Naive B cell (primary cell): ENCODE results near the gene SLC18A2. TPM values are rescaled to one million over a fixed set of nuclear protein-coding genes. Genes with fewer than 3 reads are reported as not detected.
"Not testable (repeated sequence)": the region's sequence is repeated elsewhere in the genome, so short reads cannot be mapped to it uniquely, and the experiment has no call there.

Source experiments
- ATAC-seq, 2 donors: fragments of 150-1000 bp; cut with Tn5 transposase; 2 replicates each; pipeline ENCODE4 v1.10.0; 2021; ENCODE audit warnings: low read depth in 2 of 2, mild to moderate bottlenecking in 2 of 2, moderate library complexity in 2 of 2
- DNase-seq: peaks from one replicate; pipeline ENCODE4 v3.0.0; 2022
- H3K27ac Mint-ChIP-seq, 6 donors: one replicate each; pipeline ENCODE4 v1.8.0; 2020 to 2022; ENCODE audit warnings: mild to moderate bottlenecking in 6 of 6, mixed read lengths in 6 of 6, moderate library complexity in 5 of 6, inconsistent platforms in 2 of 6
- H3K27me3 Mint-ChIP-seq, 3 donors: one replicate each; pipeline ENCODE4 v1.8.0; 2021 to 2022; ENCODE audit warnings: mixed read lengths in 3 of 3, mild to moderate bottlenecking in 1 of 3
- H3K36me3 Mint-ChIP-seq, 2 donors: one replicate each; pipeline ENCODE4 v1.8.0; 2020 to 2022; ENCODE audit warnings: mixed read lengths in 2 of 2, inconsistent platforms in 1 of 2, mild to moderate bottlenecking in 1 of 2
- H3K4me1 Mint-ChIP-seq, 3 donors: one replicate each; pipeline ENCODE4 v1.8.0; 2020 to 2022; ENCODE audit warnings: mixed read lengths in 3 of 3, inconsistent platforms in 1 of 3, mild to moderate bottlenecking in 1 of 3, moderate library complexity in 1 of 3
- H3K4me3 Mint-ChIP-seq, 8 donors: one replicate each; pipeline ENCODE4 v1.8.0; 2020 to 2022; ENCODE audit warnings: mild to moderate bottlenecking in 8 of 8, mixed read lengths in 8 of 8, moderate library complexity in 8 of 8, inconsistent platforms in 2 of 8
- H3K9me3 Mint-ChIP-seq, 7 donors: one replicate each; pipeline ENCODE4 v1.8.0; 2020 to 2022; ENCODE audit warnings: mixed read lengths in 7 of 7, mild to moderate bottlenecking in 5 of 7, inconsistent platforms in 2 of 7, moderate library complexity in 1 of 7
- polyA plus RNA-seq, 6 donors: library from polyadenylated mRNA; unstranded; fragments of 300-500 nt; fragmentation: Illumina TruSeq; gene quantifications; one replicate each; pipeline ENCODE4 v1.2.3, GENCODE V29; 2021; ENCODE audit warnings: low read depth in 6 of 6

SLC18A2 gene
- polyA plus RNA-seq, 6 donors from 2014 or later: 0.08 to 0.39 (median 0.19) TPM; not detected in 2

DNA sequence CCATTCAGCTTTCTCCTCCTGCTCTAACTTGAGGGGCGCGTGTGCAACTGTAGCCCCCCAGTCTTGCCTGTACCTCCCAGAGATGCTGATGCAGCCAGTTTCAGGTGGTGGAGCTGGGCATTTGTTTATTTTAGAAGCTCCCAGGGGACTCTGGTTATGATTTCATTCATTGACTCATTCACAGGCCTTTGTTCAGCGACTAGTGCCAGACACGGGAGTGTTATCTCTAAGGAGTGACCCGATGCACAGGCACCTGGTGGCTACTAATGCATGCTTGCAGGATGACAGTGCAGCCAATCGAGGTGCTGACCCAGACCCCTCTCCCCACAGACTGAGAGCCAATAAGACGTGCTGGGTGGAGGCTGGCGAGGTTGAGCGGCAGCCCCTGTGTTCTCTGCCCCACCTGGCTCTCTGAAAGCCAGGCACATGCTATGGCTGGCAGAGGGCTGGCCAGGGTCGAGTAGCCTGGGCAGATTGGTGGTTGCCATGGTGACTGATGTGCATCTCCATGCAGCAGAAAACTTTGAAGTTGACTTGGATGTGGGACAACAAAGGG lies 19.7 kb upstream of the SLC18A2 start:
- ATAC-seq (no peak), DNase-seq (no peak)
- Mint-ChIP-seq H3K4me1 (peaks cover 0 to 11% (median 0%) of the 10 kb centered on the region in 3 donors), H3K36me3 (no peaks in the 10 kb centered on the region), H3K27me3 (peaks cover 19 to 46% (median 37%) of the 10 kb centered on the region in 3 donors), H3K9me3 (no peaks in the 10 kb centered on the region), H3K27ac (no peak overlapping the region), H3K4me3 (no peak overlapping the region)

DNA sequence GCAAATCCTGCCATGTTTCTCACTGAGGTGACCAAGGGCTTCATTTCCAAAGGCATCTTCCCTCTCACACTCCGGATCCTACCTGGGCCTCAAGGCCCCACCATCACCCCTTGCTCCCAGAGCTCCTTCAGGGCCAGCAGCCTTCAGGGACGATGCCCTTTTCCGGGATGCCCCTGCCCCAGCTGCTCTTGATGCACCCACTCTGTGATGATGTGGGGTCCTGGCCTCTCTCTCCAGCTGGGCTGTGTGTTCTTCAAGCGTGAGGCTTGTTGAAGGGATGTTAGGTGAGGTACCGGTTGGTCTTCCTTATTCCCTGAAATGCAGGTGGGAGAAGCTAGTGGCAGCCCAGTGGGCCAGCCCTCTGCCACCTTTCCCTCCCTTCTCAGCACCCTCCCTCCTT lies 18.4 kb upstream of the SLC18A2 start:
- Mint-ChIP-seq H3K4me1 (peaks cover 0 to 4% (median 0%) of the 10 kb centered on the region in 3 donors), H3K27ac (no peak overlapping the region), H3K4me3 (no peak overlapping the region), H3K36me3 (no peaks in the 10 kb centered on the region), H3K27me3 (peaks cover 18 to 34% (median 31%) of the 10 kb centered on the region in 3 donors), H3K9me3 (no peaks in the 10 kb centered on the region)
- ATAC-seq: no peak
- no peak for DNase-seq

DNA sequence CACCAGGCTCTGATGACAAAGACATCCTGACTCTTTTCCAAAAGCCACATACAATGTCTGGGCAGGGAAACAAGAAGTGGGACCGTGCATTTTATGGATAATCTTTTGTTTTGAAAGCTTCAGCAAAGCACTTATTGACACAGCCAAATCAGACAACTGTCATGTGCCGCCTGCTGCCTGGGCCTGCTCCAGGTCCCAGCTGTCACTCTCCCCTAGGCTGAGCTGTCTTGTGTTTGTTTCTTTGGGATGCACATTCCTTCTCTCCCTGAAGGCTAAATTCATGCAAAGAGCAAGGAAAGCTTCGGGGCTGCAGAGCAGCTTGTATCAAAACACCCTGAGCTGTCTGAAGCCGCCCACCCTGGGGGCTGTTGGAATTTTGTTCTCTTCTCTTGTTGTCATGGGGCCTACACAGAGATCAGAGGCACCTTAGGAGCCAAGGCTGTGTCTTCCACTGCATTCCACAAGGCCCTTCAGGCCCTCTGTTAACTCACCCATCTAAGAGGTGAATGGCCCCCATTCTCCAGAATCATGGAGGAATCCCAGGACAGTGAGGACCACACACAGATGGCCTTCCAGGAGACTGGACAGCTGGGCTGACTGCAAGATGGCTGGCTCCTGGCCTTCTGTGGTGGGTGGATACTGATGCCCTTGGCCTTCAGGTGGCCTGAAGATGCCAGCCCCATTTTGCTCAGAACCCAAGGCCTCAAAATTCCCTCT lies 17.8 kb upstream of the SLC18A2 start:
- Mint-ChIP-seq H3K36me3 (no peaks in the 10 kb centered on the region), H3K27ac (no peak overlapping the region), H3K4me1 (no peaks in the 10 kb centered on the region), H3K4me3 (no peak overlapping the region), H3K27me3 (peaks cover 12 to 34% (median 29%) of the 10 kb centered on the region in 3 donors), H3K9me3 (no peaks in the 10 kb centered on the region)
- ATAC-seq (no peak), DNase-seq (no peak)

DNA sequence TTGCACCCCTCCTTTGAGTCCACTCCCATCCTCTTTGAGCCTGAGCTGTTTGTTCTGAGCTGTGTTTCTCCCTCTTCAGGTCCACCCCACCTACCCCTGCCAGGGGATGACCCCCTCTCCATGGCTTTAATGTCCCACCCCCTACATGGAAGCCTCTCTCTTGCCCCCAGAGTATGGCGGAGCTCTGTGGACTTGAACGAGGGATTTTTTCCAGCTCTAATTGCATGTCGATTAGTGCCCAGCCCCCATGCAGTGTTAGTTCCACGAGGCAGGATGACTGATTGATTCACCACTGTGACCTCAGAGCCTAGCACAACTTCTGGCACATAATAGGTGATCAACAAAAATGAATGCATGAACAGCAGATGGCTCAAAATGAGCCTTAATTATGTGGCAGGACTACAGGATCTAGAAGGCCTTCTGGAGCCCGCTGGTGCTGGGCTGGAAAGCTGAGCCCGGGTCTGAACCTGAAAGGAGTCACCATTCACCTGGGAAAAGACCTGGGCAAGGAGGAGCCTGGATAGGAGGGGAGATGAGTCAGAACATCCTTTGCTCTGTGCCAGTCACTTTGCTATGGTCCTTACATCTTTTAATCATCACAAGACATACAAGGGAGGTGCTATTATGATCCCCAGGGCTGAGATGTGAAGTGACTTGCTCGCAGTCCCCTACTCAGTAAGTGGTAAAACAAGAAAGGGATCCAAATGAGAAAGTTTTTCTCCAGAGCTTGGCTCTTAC lies 17.1 kb upstream of the SLC18A2 start:
- Mint-ChIP-seq H3K4me1 (no peaks in the 10 kb centered on the region), H3K9me3 (peaks cover 0 to 1% (median 0%) of the 10 kb centered on the region in 7 donors), H3K4me3 (no peak overlapping the region), H3K27me3 (peaks cover 7 to 36% (median 30%) of the 10 kb centered on the region in 3 donors), H3K36me3 (no peaks in the 10 kb centered on the region), H3K27ac (no peak overlapping the region)
- no peak for DNase-seq
- ATAC-seq: no peak

DNA sequence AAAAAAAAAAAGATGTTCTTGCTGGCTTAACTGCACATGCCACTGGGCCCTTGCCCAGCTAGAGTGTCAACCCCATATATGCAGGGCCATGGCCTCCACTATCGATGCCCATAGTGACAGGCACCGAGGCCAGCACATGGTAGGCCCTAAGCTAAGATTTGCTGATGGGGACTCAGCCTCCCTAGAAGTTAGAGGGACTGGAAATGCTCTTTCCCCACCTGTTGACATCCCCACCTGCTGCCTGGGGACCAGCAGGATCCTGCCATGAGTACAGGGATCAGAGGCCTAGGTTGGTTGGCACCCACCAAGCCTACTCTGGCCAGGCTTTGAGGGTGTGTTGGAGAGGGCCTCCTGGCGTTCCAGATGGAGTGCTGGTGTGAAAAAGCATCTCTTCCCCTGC lies 16.0 kb upstream of the SLC18A2 start:
- Mint-ChIP-seq H3K36me3 (no peaks in the 10 kb centered on the region), H3K4me3 (no peak overlapping the region), H3K4me1 (no peaks in the 10 kb centered on the region), H3K9me3 (peaks cover 0 to 5% (median 0%) of the 10 kb centered on the region in 7 donors), H3K27ac (no peak overlapping the region), H3K27me3 (peaks cover 4 to 45% (median 37%) of the 10 kb centered on the region in 3 donors)
- no peak for ATAC-seq
- no peak for DNase-seq

DNA sequence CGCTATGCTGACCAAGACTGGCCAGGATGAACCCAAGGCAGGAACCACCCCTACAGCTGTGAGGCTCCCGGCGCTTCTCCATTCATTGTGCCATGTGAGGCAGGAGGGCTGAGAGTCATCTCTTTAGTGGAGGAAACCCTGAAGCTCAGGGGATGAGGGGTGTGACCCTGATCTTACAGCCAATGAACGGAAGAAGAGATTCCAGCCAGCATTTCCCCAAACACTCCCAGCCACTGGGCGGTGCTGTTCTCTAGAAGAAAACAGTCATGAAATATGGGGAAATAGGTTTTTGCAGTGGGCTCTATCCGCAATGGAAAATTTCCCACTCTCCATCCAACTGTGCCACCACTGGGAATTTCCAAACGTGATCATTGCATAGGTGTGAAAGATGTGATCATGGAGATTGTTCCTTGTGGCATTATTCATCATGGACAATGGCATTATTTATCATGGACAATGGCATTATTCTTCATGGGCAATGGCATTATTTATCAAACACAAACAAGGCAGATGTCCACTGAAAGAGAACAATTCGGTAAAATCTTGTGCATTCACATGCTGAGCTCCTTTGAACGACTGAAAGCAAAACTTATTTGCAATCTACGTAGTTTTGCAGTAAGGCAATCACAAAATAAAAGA lies 14.0 kb upstream of the SLC18A2 start:
- Mint-ChIP-seq H3K9me3 (peaks cover 0 to 11% (median 7%) of the 10 kb centered on the region in 7 donors), H3K27ac (no peak overlapping the region), H3K4me3 (no peak overlapping the region), H3K4me1 (no peaks in the 10 kb centered on the region), H3K27me3 (peaks cover 22 to 52% (median 44%) of the 10 kb centered on the region in 3 donors), H3K36me3 (peaks cover 0 to 8% of the 10 kb centered on the region in 2 donors)
- ATAC-seq: no peak
- no peak for DNase-seq

DNA sequence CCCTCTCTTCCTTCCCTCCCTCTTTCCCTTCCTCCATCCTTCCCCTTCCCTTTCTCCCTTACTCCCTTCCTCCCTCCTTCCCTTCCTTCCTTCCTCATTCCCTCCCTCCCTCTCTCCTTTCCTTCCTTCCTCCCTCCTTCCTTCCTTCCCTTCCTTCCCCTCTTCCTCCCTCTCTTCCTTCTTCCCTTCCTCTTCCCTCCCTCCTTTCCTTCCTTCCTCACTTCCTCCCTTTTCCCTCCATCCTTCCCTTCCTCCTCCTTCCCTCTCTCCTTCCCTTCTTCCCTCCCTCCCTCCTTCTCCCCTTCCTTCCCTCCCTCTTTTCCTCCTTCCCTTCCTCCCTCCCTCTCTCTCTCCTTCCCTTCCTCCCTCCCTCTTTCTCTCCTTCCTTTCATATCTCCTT lies 12.7 kb upstream of the SLC18A2 start:
- peaks cover 0 to 11% (median 7%) of the 10 kb centered on the region in 7 donors for H3K9me3 Mint-ChIP-seq
- no peak for DNase-seq
- no peak for ATAC-seq
- H3K36me3 Mint-ChIP-seq: peaks cover 0 to 8% of the 10 kb centered on the region in 2 donors
- H3K4me1 Mint-ChIP-seq: no peaks in the 10 kb centered on the region
- H3K27me3 Mint-ChIP-seq: peaks cover 23 to 65% (median 57%) of the 10 kb centered on the region in 3 donors
- no peak overlapping the region for H3K4me3 Mint-ChIP-seq
- H3K27ac Mint-ChIP-seq: no peak overlapping the region

DNA sequence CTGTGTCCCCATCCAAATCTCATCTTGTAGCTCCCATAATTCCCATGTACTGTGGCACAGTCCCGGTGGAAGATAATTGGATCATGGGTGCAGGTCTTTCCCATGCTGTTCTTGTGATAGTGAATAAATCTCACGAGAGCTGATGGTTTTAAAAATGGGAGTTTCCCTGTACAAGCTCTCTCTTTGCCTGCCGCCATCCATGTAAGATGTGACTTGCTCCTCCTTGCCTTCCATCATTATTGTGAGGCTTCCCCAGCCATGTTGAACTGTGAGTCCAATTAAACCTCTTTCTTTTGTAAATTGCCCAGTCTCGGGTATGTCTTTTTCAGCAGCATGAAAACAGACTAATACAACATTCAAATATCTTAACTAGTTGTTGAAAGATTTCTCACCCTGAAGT lies 10.8 kb upstream of the SLC18A2 start:
- H3K27ac Mint-ChIP-seq, H3K36me3 Mint-ChIP-seq, H3K4me1 Mint-ChIP-seq, ATAC-seq, DNase-seq, H3K4me3 Mint-ChIP-seq: not testable (repeated sequence)
- H3K27me3 Mint-ChIP-seq: peaks cover 31 to 66% (median 61%) of the 10 kb centered on the region in 3 donors
- H3K9me3 Mint-ChIP-seq: peaks cover 0 to 11% (median 9%) of the 10 kb centered on the region in 7 donors

DNA sequence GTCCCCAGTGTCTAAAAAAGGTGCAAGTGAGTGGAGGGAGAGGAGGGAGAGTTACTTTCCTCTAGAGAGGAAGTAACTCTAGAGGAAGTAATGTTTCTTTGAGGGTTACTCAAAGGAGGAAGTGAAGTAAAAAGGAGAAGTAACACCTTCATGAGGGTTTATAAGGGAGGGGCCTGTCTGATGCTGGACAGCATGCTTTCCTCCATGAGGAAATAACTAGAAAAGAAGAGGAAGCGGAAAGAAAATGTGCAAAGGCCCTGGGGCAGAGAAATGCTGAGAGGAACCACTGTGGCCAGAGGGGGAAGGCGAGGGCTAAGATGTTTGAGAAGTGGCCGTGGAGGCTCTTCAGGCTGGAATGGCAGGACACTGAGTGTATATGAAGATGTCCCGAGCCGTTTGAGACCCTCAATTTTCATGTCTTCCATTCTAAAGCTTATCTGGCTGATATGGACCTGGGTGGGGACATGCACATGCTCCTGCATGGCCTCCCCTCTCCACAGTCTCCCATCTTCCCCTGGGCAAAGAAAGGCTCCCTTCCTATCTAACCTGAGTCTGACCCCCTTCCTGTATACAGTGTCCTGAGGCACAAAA lies 3.4 kb upstream of the SLC18A2 start:
- ATAC-seq: peak; percentile 77

DNA sequence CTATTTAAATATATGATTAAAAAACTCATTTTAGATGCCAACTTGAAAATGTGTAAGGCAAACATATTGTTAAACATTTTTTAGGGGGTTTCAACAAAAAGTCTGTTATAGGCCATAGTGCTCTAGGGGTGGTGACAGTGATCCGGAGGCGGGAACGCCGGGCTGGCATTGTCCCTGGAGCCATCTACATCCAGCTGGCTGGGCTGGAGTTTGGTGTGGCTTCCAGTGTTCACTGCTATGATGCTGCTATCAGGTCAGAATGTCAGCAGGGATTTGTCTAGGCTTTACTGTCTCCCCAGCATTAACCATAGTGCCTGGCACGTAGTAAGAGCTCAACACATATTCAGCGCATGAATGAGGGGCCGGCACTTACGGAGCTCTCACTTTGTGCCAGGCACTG lies 1.9 kb upstream of the SLC18A2 start:
- Mint-ChIP-seq H3K4me1 (peaks cover 4 to 15% (median 6%) of the 10 kb centered on the region in 3 donors), H3K9me3 (peaks cover 10 to 27% (median 17%) of the 10 kb centered on the region in 7 donors), H3K4me3 (no peak overlapping the region), H3K36me3 (peaks cover 0 to 14% of the 10 kb centered on the region in 2 donors), H3K27me3 (peaks cover 20 to 38% (median 25%) of the 10 kb centered on the region in 3 donors), H3K27ac (no peak overlapping the region)
- ATAC-seq: no peak
- DNase-seq: no peak

More for the DNA sequence above, 3.4 kb upstream of the SLC18A2 start:
- H3K4me1 Mint-ChIP-seq: peaks cover 0 to 15% (median 6%) of the 10 kb centered on the region in 3 donors
- no peak for DNase-seq
- H3K27me3 Mint-ChIP-seq: peaks cover 15 to 36% (median 20%) of the 10 kb centered on the region in 3 donors
- peak overlapping the region in 1 of 6 donors; percentile 4 for H3K27ac Mint-ChIP-seq
- H3K4me3 Mint-ChIP-seq: no peak overlapping the region
- peaks cover 10 to 27% (median 17%) of the 10 kb centered on the region in 7 donors for H3K9me3 Mint-ChIP-seq
- H3K36me3 Mint-ChIP-seq: peaks cover 0 to 14% of the 10 kb centered on the region in 2 donors

DNA sequence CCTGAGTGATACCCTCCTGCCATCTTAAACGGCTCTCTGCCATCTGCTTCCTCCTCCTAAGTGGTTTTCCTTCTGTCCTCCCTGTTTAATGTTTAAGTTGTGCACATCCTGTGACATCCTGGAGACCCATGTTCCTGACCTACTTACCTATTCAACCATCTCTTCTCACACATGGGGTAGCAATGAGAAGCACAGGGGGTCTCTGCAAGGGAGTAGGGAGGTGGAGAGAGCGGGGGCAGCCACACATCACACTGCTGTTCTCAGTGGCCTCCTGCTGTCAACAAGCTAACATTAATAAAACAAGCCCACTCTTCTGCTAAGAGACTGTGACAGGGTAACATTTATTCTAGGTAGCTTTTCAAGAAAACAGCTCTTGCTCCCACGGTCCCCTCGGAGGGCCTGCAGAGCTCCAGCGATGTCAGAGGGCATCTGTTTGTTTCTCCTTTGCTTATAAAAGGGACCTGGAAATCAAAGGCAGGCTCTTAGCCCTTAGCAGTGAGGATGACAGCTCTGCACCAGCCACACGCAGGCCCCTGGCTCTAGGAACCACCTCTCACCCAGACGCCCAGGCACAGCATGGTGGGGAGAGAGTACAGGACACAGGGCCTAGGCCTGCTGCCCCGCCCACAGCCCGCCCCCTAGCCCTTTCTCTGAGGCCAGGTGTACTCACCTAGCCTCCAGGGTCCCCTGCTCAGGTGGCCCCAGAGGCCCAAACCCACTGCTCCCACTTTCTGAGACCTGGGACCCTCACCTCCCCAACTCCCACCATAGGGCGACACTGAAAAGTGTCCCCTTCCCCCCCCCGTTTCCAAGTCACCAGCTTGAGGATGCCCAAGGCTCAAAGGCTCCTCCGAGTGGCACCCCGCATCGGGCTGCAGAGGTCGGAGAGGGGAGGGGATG lies 943 bp upstream of the SLC18A2 start:
- peaks cover 27 to 40% (median 29%) of the 10 kb centered on the region in 3 donors for H3K27me3 Mint-ChIP-seq
- H3K4me3 Mint-ChIP-seq: no peak overlapping the region
- no peak for DNase-seq
- ATAC-seq: no peak
- H3K36me3 Mint-ChIP-seq: peaks cover 0 to 14% of the 10 kb centered on the region in 2 donors
- H3K27ac Mint-ChIP-seq: no peak overlapping the region
- peaks cover 4 to 15% (median 6%) of the 10 kb centered on the region in 3 donors for H3K4me1 Mint-ChIP-seq
- H3K9me3 Mint-ChIP-seq: peaks cover 10 to 26% (median 17%) of the 10 kb centered on the region in 7 donors
